KMS-11 (cell line): ENCODE data around the gene LRRFIP1.

ENCODE experiments used
- H2AFZ ChIP-seq: fragments of 200-600 bp; sonication (generic); 2 replicates; pipeline ENCODE4 v1.6.1; 2016; ENCODE audit warnings: antibody characterized with exemption, mixed run types, low read depth
- H3K27ac ChIP-seq: fragments of 200-600 bp; sonication (generic); 2 replicates; pipeline ENCODE4 v1.6.1; 2016; ENCODE audit warnings: mild to moderate bottlenecking, mixed run types
- H3K27me3 ChIP-seq: fragments of 200-600 bp; sonication (generic); 2 replicates; pipeline ENCODE4 v1.6.1; 2017; ENCODE audit warnings: mild to moderate bottlenecking, low read depth, mixed run types, moderate library complexity; ENCODE audit not compliant: insufficient read depth
- H3K36me3 ChIP-seq: fragments of 200-600 bp; sonication (generic); 2 replicates; pipeline ENCODE4 v1.6.1; 2017; ENCODE audit warnings: mild to moderate bottlenecking, mixed run types; ENCODE audit not compliant: insufficient read depth
- H3K4me1 ChIP-seq: fragments of 200-600 bp; sonication (generic); 2 replicates; pipeline ENCODE4 v1.6.1; 2016; ENCODE audit warnings: mild to moderate bottlenecking, low read depth, mixed run types; ENCODE audit not compliant: poor library complexity, severe bottlenecking
- H3K4me2 ChIP-seq: fragments of 200-600 bp; sonication (generic); 2 replicates; pipeline ENCODE4 v1.7.0; 2016; ENCODE audit warnings: mild to moderate bottlenecking, mixed run types
- H3K4me3 ChIP-seq: fragments of 200-600 bp; sonication (generic); IDR thresholded peaks from 2 replicates; pipeline ENCODE4 v1.6.1; 2017; ENCODE audit warnings: low read depth, low read length, mixed read lengths; ENCODE audit not compliant: insufficient read depth
- H3K79me2 ChIP-seq: fragments of 200-600 bp; sonication (generic); 2 replicates; pipeline ENCODE4 v1.6.1; 2016; ENCODE audit warnings: low read depth, mixed run types; ENCODE audit not compliant: insufficient read depth
- H3K9ac ChIP-seq: fragments of 200-600 bp; sonication (generic); 2 replicates; pipeline ENCODE4 v1.6.1; 2016; ENCODE audit warnings: mild to moderate bottlenecking, mixed run types
- H4K20me1 ChIP-seq: fragments of 200-600 bp; sonication (generic); 2 replicates; pipeline ENCODE4 v1.6.1; 2016; ENCODE audit warnings: mild to moderate bottlenecking, mixed run types; ENCODE audit not compliant: insufficient read depth
- CTCF ChIP-seq: fragments of 200-600 bp; sonication (generic); conservative IDR thresholded peaks from 2 replicates; pipeline ENCODE4 v1.6.1; 2017; ENCODE audit warnings: low read depth, mild to moderate bottlenecking, antibody characterized with exemption, low read length, moderate library complexity, mixed read lengths

LRRFIP1 gene

DNA sequence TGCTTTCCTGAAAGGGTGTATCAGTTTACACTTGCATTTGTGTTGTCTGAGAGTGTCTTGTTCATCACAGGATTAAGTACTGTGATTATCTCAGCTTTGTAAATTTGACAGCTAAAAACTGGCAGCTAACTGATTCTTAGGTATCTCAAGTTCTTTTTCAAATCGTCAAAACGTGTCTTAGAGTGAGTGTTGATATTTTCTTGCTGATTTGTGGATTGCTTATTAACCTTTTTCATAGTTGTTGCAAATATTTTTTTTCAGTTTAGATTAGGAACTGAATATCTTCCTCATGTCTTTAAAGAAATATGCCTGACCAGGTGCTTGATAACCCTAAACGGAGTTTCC lies 41.9 kb downstream of the LRRFIP1 start:
- no peaks in the 10 kb centered on the region for H4K20me1 ChIP-seq
- no peak for TF ChIP-seq CTCF
- H3K4me3 ChIP-seq, result no peak overlapping the region
- no peak overlapping the region for H2AFZ ChIP-seq
- no peaks in the 10 kb centered on the region for H3K36me3 ChIP-seq
- H3K4me2 ChIP-seq, result no peak overlapping the region
- H3K4me1 ChIP-seq, result peaks cover 6% of the 10 kb centered on the region
- no peak overlapping the region for H3K9ac ChIP-seq
- H3K27me3 ChIP-seq, result no peaks in the 10 kb centered on the region
- no peaks in the 10 kb centered on the region for H3K79me2 ChIP-seq
- H3K27ac ChIP-seq, result no peak overlapping the region

DNA sequence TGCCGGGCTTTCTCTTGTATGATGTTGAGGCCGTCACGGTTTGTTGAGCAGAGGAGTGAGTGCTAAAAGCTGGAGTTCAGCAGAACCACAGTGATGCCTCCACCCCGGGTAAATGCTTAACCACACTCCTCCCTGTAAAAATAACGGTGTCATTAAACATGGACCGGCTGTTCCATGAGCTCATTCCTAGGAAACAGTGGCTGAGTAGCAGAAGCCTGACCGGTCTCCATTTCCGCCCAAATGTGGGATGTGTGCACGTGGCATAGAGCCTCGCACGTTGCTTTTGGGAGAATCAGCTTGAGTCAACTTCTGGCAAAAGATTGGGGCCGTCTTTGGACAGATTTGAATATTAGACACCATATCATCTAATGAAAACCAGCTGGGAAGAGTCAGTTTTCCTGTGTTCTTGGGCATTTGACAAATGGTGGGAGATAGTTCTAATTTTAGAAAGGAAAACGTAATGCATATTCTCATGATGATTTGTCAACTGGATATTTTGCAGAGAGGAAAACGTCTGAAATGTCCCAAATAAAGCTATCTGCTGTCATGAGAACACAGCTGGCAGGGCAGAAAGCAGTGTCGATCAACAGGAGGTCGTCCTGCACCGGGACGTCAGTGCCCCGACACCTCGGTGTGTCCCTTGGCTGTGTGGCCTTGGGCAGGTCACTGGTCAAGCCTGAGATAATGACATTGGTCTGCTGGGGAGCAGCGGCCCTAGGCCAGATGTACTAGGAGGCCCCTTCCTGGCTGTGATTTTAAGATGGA lies 42.4 kb downstream of the LRRFIP1 start:
- Histone ChIP-seq H3K36me3 (no peaks in the 10 kb centered on the region), H3K4me2 (no peak overlapping the region), H3K4me1 (peaks cover 10% of the 10 kb centered on the region), H3K27ac (no peak overlapping the region), H3K27me3 (no peaks in the 10 kb centered on the region), H3K4me3 (no peak overlapping the region), H2AFZ (no peak overlapping the region), H4K20me1 (no peaks in the 10 kb centered on the region), H3K9ac (no peak overlapping the region), H3K79me2 (no peaks in the 10 kb centered on the region)
- no peak for TF ChIP-seq CTCF

DNA sequence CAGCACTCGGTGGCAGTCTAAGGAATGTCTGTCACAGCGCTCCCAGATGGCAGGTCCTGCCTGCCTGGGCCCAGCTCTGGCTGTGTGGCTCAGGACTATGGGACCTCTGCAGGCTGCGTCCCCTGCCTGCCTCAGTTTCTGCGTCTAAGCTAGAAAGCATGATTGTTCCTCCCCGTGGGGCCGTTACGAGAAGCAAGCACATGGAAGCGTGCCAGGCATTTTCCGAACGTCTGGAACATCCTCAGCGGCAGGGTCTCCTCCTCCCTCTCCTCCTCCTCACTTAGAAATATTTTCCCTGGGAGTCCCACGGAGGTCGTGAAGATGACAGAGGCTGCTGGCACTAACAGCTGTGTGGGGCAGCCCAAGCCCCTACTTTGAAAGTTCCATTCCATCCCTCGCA lies 43.3 kb downstream of the LRRFIP1 start:
- Histone ChIP-seq H2AFZ (no peak overlapping the region), H3K27ac (no peak overlapping the region), H3K79me2 (no peaks in the 10 kb centered on the region), H3K36me3 (no peaks in the 10 kb centered on the region), H4K20me1 (no peaks in the 10 kb centered on the region), H3K9ac (no peak overlapping the region), H3K4me3 (no peak overlapping the region), H3K4me2 (no peak overlapping the region), H3K27me3 (no peaks in the 10 kb centered on the region), H3K4me1 (peaks cover 17% of the 10 kb centered on the region)
- no peak for TF ChIP-seq CTCF

DNA sequence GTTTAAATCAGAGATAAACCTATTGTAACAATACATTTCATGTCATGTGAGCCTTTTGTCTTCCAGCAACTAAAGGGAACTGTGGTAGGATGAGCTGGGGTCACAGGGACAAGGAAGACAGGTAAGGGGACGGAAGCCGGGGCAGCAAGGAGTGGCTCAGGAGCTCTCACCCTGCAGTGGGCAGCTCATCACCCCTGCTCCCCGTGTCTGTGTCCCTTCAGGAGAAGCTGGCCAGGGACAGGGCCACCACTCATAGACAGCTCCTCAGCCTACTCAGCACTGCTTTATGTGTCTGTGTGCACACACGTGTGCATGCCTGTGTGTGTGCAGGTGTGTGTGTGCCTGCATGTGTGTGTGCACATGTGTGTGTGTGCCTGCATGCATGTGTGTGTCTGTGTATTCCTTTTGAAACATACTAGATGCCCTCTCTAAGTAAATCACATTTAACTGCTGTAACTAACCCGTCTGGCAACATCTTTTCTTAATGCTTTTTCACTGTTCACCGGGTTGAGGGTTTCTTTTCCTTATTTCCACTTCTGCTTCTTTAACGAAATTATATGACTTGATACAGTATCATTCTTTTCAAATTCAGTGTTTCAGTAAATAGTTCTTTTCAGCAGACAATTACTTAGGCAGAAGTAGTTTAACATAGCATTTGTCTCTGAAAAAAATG lies 44.2 kb downstream of the LRRFIP1 start:
- Histone ChIP-seq H3K27ac (no peak overlapping the region), H3K36me3 (no peaks in the 10 kb centered on the region), H3K27me3 (no peaks in the 10 kb centered on the region), H3K4me2 (no peak overlapping the region), H3K9ac (no peak overlapping the region), H4K20me1 (no peaks in the 10 kb centered on the region), H3K4me1 (peaks cover 26% of the 10 kb centered on the region), H2AFZ (no peak overlapping the region), H3K4me3 (no peak overlapping the region), H3K79me2 (no peaks in the 10 kb centered on the region)
- no peak for TF ChIP-seq CTCF
